RKO (cell line): ENCODE measurements around the gene TNNC1.
A peak's percentile ranks its signal among the peaks of the same experiment; 100 is the strongest.

Experiments
- DNase-seq: peaks from one replicate; pipeline ENCODE4 v3.0.0-alpha.2; 2016; ENCODE audit warnings: low spot score

The TNNC1 gene

DNA sequence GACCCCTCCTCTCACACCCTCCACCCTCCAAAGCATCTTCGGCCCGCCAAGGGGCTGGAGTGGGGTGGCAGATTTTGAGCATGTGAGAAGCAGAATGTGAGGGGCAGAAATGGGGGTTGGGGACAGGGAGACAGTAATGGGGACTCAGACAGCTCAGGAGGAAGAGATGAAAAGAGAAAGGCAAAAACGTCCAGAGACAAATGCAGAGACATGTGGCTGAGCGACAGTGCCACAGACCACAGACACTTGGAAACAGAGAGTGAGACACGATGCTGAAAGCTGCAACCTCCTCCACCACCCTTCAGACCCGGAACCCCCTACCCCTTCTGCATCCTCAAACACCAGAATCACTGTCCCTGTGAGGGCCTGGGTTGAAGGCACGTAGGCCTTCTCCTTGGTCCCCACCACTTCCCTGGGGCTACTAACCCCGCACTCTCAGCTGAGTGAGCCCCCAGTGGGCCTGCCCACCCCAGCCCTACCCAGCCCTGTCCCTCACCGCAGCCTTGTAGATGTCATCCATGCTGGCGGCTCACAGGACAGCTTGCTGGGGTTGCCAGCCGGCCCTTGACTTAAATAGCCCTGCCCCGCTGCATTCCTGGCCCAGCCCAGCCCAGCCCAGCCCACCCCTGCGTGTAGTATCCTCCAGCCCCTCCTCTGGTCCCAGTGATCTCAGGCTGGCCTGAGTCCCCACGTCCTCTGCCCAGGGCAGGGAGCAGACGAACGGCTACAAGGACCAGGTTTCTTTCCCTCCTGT is at the start of gene TNNC1:
TNNC1 (minus strand) TSS at position 546 of the 754 bp plus-strand sequence; CDS start at position 520, 26 bp downstream.
- DNase-seq, result no peak

DNA sequence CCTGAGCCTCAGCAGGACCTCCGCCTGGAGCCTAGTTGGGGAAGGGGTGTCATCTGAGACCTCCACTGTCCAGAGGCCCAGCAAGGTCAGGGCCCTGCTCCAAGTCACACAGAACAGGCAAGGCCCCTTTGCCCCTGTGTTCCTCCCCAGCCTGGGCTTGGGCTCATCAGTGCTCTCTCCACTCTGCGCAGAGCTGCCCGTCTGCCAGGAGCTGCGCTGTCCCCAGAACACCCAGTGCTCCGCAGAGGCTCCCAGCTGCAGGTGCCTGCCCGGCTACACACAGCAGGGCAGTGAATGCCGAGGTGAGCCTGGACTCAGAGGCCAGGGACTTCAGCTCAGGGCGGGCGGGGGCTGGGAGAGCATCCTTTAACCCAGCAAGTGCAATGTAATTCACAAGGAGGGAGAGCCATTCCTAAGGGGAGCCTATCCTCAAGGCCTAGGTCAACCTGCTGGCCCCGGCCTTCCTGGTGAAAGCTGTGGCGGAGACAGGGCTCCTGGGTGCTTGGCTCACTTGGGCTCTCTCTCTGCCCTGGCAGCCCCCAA is 49.0 kb upstream of the TNNC1 start:
- no peak for DNase-seq

DNA sequence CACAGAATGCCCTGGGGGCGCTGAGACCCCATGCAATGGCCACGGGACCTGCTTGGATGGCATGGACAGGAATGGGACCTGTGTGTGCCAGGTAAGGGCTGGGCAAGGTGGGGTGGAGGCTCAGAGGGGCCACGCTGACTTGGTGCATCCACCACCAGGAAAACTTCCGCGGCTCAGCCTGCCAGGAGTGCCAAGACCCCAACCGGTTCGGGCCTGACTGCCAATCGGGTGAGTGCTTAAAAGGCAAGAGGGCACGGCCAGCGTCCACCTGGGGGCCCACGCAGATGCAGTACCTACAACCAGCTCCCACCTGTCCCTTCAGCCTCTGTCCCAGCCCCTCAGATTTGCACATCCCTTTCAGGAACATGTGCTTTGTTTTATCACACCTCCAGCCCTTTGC is 48.2 kb upstream of the TNNC1 start:
- no peak for DNase-seq

DNA sequence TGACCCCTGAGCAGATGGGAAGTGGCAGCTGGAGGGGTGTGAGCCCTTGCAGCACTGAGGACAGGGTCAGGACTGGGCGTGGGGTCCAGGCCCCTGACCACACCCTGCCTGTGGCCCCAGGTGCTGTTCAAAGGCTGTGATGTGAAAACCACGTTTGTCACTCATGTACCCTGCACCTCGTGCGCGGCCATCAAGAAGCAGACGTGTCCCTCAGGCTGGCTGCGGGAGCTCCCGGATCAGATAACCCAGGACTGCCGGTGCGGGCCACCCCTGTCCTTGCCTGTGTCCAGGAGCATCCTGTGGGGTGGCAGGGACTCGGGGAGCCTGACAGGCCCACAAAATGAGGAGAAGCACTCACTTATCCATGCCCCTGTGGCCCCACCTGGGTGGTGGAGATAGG is 47.2 kb upstream of the TNNC1 start:
- DNase-seq, result no peak

DNA sequence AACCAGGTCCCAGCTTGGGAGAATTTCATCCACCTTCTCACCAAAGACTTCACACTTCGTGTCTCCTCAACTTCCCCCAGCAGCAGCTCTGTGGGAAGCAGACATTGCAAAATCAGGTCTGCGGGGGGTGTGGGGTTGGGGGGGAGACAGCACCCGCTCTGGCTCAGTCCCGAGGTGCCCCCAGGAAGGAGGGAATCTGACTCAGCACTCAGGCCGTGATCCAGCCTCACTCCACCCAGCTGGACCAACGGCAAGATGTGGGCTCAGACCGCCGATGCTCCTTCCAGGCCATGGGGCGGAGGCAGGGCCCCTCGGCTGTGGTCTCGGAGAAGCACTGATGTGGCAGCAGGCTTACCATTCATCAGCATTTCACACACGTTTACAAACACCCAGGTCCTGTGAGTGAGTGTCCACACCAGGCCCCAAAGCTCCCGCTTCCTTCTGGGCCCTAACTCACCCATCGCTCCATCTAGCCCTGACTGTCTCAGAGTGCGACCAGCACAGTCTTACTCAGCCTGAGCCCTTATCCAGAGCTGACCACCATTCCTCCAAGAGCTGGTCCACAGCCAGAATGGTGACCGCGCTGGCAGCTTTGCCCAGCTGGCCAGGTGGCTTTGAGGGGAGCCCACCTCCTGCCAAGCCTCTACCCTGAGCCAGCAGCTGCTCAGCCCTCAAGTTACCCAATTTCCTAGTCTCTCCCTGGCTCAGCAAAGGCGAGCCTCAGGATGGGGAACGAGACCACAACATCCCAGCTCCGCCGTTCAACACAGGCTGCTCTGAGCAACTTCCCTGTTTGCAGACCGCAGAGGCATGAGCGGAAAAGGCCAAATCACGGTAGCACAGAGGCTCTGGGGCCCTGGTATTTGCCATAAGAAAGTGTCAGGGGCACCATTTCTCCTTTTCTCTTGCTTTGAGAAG is 44.6 kb upstream of the TNNC1 start:
- DNase-seq, result no peak

DNA sequence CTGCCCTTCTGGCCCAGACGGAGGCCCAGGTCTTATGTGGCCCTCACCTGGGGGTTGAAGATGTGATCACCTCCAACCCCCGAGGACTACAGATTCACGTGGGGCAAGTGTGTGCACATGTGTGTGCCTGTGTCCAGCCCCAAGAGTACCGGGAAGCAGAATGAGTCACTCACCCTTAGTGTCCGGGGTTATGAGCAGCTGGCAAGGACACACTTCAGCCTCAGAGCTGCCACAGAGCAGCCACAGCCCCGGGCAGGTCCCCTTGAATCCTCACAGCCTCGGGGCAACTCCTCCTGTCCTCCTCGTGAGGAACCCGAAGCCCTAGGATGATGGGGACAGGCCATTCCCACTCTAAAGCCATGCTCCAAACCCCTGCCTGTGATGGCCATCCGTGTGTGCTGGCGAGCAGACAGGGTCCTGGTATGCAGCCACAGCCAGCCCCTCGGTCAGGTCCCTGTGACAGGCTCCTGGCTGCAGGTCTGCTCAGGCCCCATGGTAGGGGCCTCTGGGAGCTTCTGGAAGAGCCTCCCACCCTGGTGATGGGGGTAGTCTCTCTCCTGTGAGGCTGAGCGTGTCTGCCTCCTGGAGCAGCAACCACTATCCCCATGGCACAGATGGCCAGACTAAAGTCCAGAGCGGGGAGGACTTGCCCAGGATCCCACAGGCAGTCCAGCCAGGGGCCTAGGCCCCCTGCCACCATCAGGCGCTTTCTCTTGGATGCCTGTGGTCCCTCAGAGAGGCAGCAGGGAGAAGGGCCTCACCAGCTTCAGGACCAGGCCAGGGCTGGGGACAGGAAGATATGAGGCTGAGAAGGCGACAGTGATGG is 42.1 kb upstream of the TNNC1 start:
- peak; percentile 18 for DNase-seq

DNA sequence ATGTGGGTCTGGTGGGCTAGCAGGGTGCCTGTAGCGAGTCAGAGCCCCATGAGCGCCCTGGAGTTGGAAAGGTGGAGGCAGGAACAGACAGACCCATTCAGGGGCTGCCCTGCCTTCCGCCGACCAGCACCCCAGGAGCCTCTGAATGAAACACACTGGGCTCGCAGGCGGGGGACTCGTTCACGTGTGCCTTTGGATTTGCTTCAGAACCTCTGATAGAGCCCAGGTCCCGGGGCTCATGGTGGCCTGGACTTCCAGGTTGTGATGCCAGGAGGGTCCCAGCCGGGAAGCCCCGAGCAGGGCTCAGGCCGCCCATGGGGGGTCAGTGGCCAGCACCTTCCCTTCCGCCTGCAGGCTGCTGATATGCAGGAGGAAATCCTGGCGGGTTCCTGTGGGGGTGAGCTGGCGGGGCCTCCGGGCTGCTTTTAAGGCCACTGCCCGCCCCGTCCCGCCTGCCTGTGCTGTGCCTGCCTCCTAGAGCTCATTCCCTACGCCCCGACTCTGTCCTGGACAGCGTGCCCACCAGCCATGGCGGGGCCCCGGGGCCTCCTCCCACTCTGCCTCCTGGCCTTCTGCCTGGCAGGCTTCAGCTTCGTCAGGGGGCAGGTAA is 41.1 kb upstream of the TNNC1 start, which contains the start of gene STAB1:
STAB1 (plus strand) TSS at position 453 of the 610 bp plus-strand sequence; CDS start at position 529, 76 bp downstream.
- no peak for DNase-seq

DNA sequence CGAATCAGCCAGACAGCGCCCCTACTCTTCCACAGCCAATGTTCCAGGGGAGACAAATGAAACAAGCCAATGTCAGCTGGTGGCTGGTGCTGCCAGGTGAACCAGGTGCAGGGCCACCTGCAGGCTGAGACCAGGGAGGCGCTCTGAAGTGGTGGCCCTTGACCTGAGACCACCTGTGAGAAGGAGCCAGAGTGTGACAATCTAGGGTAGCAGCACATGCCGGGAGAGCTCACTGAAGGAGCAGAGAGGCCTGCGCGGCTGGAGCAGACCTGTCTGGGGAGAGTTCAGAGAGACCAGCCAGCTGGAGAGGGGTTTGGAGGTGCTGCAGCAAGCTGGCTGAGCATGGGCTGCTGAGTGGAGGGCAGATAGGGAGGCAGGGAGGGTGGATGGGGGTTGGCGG is 40.6 kb upstream of the TNNC1 start:
- DNase-seq, result no peak

DNA sequence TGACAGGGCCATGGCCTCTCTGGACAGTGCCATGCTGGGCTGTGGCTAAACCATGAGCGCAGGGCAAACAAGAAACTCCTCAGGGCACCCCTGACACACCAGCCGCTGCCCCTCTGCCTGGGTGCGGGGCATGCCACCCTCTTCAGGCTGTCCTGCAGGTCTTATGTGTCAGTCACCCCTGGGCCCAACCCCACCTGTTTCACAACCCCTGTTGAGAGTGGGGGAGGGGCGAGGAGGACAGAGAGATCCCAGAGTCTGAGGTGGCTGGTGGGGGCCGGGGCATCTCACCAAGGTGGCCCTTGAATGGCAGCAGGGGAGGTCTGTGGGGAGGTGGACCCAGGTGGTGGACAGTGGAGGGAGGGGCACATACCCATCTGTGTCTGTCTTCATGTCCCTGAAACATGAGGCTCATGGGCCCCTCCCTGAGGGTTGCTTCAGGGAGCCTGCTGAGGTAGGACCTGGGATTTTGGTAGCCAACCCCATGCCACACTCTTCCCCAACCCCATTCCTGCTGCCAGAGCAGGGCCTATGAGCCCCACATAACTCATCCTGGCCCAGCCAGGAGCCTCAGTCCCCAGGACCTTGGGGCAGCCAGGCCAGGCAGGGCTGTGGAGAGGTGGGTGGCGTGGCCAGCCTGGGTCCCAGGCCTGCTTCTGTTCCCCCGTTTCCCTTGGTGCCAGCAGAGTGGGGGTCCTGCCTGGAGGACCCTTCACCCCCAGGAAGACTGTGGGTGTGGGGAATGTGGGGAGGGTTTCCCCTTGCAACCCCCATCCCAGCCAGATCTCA is 39.6 kb upstream of the TNNC1 start:
- no peak for DNase-seq

DNA sequence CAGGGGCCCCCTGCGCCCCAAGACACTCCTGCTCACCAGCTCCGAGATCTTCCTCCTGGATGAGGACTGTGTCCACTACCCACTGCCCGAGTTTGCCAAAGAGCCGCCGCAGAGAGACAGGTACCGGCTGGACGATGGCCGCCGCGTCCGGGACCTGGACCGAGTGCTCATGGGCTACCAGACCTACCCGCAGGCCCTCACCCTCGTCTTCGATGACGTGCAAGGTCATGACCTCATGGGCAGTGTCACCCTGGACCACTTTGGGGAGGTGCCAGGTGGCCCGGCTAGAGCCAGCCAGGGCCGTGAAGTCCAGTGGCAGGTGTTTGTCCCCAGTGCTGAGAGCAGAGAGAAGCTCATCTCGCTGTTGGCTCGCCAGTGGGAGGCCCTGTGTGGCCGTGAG is 38.2 kb upstream of the TNNC1 start:
- DNase-seq, result no peak

DNA sequence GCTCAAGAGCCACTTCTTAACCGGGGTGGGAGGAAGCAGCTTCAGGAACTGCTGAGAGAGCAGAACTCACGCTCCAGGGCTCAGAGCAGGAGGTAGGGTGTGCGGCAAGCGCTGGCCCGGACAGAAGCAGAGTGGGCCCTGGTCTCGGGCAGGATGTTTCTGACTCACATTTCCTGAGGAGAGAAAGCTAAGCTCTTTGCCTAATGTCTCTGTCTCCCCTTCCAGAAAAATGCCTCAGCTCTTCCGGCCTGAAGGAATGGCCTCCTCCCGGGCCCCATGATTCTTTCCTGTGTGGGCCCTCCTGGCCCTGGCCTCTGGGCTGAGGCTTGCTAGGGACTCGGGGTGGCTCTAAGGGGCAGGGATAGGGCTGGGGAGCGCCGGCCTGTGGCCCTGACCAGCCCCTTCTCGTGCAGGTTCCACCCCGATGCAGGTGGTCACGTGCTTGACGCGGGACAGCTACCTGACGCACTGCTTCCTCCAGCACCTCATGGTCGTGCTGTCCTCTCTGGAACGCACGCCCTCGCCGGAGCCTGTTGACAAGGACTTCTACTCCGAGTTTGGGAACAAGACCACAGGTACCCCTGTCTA is 37.2 kb upstream of the TNNC1 start:
- no peak for DNase-seq

DNA sequence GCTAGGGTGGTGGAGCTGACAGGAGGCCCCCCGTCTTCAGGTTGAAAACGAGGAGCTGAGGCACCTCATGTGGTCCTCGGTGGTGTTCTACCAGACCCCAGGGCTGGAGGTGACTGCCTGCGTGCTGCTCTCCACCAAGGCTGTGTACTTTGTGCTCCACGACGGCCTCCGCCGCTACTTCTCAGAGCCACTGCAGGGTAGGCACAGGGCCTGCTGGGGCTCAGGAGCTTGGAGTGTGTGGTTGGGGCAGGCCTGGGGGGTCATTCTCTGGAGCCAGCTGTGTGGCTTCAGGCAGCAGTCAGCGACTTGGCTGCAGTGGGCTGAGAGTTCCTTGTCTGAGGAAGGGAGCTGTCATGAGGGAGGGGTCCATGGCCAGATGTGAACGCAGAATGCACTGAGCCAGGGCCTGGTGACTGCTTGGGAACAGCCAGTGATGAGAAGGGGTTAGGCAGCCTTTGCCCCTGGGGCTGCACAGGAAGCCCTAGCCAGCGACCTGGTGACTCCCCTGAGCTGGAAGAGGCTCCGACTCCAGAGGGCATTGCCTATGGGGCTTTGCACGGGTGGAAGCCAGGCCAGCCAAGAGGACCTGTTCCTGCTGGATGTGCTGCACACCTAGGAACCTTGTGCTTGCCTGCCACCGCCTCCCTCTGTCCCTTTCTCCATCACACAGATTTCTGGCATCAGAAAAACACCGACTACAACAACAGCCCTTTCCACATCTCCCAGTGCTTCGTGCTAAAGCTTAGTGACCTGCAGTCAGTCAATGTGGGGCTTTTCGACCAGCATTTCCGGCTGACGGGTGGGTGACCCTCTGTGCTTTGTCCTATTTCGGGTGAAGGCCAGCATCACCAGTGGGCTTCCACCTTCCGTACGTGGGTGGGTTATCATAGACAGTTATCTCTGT is 36.4 kb upstream of the TNNC1 start:
- DNase-seq, result no peak

DNA sequence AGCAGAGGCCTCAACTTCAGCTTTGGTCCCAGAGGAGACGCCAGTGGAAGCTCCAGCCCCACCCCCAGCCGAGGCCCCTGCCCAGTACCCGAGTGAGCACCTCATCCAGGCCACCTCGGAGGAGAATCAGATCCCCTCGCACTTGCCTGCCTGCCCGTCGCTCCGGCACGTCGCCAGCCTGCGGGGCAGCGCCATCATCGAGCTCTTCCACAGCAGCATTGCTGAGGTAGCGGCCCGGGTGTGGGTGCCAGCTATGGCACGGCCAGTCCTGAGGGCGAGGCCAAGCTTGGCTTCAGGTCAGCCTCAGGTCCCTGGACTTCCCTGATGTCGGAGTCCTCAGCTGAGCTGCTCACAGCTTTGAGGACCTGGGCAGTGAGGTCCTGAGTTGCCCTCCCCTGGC is 35.6 kb upstream of the TNNC1 start:
- no peak for DNase-seq

DNA sequence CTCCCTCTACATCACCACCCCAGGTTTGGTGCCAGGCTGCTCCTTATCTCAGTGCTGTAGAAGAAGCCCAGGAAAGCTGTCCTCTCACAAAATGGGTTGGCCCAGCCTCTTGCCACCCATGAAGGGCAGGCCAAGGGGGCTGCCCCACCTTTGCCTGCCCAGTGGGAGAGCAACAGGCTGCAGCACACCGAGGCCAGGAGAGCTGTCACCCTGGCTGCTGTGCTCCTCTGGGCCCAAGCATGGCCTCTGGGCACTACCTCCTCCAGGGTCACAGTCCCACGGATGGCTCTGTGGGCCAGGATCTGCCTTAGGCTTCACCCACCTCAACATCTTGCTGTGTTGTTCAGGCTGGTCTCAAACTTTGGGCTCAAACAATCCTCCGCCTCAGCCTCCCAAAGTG is 34.9 kb upstream of the TNNC1 start:
- DNase-seq, result no peak

DNA sequence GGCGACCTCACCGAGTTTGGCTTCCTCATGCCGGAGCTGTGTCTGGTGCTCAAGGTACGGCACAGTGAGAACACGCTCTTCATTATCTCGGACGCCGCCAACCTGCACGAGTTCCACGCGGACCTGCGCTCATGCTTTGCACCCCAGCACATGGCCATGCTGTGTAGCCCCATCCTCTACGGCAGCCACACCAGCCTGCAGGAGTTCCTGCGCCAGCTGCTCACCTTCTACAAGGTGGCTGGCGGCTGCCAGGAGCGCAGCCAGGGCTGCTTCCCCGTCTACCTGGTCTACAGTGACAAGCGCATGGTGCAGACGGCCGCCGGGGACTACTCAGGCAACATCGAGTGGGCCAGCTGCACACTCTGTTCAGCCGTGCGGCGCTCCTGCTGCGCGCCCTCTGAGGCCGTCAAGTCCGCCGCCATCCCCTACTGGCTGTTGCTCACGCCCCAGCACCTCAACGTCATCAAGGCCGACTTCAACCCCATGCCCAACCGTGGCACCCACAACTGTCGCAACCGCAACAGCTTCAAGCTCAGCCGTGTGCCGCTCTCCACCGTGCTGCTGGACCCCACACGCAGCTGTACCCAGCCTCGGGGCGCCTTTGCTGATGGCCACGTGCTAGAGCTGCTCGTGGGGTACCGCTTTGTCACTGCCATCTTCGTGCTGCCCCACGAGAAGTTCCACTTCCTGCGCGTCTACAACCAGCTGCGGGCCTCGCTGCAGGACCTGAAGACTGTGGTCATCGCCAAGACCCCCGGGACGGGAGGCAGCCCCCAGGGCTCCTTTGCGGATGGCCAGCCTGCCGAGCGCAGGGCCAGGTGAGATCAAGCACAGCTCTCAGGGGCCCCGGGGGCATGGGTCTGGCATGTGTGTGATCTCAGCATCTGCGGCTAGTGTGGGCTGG is 34.2 kb upstream of the TNNC1 start:
- no peak for DNase-seq

DNA sequence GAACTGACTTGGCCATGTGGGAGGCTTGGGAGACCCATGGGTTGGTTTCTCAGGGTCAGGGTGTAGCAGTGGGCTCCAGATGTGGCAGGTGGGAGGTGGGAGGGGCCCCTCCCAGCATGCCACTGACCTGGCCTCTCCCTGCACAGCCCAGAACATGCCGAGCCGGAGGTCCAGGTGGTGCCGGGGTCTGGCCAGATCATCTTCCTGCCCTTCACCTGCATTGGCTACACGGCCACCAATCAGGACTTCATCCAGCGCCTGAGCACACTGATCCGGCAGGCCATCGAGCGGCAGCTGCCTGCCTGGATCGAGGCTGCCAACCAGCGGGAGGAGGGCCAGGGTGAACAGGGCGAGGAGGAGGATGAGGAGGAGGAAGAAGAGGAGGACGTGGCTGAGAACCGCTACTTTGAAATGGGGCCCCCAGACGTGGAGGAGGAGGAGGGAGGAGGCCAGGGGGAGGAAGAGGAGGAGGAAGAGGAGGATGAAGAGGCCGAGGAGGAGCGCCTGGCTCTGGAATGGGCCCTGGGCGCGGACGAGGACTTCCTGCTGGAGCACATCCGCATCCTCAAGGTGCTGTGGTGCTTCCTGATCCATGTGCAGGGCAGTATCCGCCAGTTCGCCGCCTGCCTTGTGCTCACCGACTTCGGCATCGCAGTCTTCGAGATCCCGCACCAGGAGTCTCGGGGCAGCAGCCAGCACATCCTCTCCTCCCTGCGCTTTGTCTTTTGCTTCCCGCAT is 33.4 kb upstream of the TNNC1 start:
- DNase-seq, result no peak

DNA sequence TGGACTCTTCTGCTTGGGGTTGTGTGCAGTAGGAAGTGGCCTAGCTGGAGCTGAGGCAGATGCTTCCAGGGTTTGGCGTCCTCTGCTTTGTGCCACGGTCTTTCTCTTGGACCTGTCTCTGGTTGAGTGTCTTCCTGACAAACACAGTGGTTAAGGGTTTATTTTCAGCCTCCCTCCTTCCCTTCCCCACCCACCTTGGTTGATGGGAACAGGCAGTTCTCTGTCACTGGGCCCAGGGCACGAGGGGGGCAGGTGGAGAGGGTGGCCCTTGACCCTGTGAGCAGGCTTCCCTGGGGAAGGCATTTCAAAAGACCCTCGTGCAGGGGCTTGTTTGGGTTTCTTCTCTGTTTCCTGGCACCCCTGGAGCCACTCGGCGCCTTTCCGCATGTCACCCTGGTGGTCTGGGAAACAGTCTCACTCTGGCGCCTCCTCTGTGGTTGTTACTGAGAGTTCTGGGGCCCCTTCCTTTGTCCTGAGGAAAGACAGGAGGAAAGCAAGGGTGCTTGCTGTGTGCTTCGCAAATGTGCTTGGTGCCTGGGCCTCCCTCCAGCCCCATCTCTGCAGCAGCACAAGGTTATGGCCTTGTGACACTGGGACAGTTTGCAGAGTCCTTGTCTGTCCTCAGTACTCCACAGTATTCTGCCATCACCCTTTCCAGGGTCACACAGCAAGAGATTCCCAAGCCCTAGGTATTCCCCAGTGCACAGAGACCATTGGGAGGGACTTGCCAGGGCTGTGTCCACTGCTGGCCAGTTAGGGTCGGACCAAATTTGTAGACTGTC is 31.0 kb upstream of the TNNC1 start:
- no peak for DNase-seq
